Activated CD4-positive, alpha-beta T cell treated with anti-CD3 and anti-CD28 coated beads, Interleukin-2, amount 10 ng/mL, durations not matched to agents 7 days and 5 days (primary cell): ENCODE data around the gene RASA2. TPM values are rescaled to one million over a fixed set of nuclear protein-coding genes. Genes with fewer than 3 reads are reported as not detected.

Experiments
- CTCF ChIA-PET: fragments of 350-600 bp; sonication (Branson Sonifier 250); formaldehyde crosslinking; loops from one replicate; lab custom pipeline; 2021; ENCODE audit warnings: antibody characterized with exemption; lab: Charles Lee
- POLR2A ChIA-PET: fragments of 350-600 bp; sonication (Branson Sonifier 250); formaldehyde crosslinking; loops from one replicate; lab custom pipeline; 2021; ENCODE audit warnings: antibody characterized with exemption; lab: Charles Lee
- DNase-seq: peaks from one replicate; pipeline ENCODE4 v3.0.0-alpha.2; 2020
- H3K27ac Mint-ChIP-seq: one replicate; pipeline ENCODE4 v1.8.0; 2021; ENCODE audit warnings: mild to moderate bottlenecking, moderate library complexity, mixed read lengths
- H3K27me3 Mint-ChIP-seq: one replicate; pipeline ENCODE4 v1.8.0; 2021; ENCODE audit warnings: mixed read lengths
- H3K36me3 Mint-ChIP-seq: one replicate; pipeline ENCODE4 v1.8.0; 2021; ENCODE audit warnings: low read depth, mixed read lengths
- H3K4me1 Mint-ChIP-seq: one replicate; pipeline ENCODE4 v1.8.0; 2021; ENCODE audit warnings: mixed read lengths
- H3K4me3 Mint-ChIP-seq: one replicate; pipeline ENCODE4 v1.8.0; 2021; ENCODE audit warnings: mild to moderate bottlenecking, moderate library complexity, mixed read lengths
- H3K9me3 Mint-ChIP-seq: one replicate; pipeline ENCODE4 v1.8.0; 2021; ENCODE audit warnings: mixed read lengths
- total RNA-seq, 2 experiments: library from RNA; stranded (reverse); gene quantifications; one replicate each; pipeline ENCODE4 v1.2.3, GENCODE V29; 2021

The RASA2 gene
- total RNA-seq, 2 experiments from 2014 or later, result 46.5 to 54.1 TPM

DNA sequence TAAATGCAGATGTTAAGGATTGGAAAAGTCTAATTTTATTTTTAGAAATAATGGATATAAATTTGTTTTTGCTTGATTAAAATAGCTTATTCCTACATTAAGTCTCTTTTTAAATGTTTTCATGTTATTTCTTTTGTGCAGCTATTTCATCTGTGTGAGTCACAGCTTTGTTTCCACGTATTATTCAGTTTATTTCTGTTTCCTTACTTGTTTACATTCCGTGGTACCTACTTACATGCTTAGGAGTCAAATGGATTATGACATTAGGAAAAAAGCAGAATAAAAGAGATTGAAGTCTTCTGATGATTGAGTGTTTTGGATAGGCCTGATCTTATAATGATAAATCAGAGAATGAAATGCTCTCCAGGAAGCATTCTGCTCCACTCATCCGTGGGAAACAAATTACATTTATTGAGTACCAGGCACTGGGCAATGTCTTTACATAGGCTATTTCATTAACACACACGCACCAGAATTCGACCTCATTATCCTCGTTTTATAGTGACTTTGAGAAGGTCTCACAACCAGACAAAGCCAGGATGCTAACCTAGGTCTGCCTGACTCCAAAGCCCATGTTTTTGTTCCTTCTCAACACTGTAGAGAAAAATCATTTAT lies 38.1 kb upstream of the RASA2 start:
- CTCF ChIA-PET, result interaction anchor here (0.8 to 1.3 kb wide), 5 partner anchors 32 to 137 kb away, joined by 3 to 4 read pairs (median 3); no protein-coding TSS in a partner anchor
- peaks cover 5% of the 10 kb centered on the region for H3K4me1 Mint-ChIP-seq
- POLR2A ChIA-PET, result no interaction called here
- no peaks in the 10 kb centered on the region for H3K9me3 Mint-ChIP-seq
- DNase-seq, result no peak
- H3K27me3 Mint-ChIP-seq, result no peaks in the 10 kb centered on the region
- no peak overlapping the region for H3K4me3 Mint-ChIP-seq
- H3K27ac Mint-ChIP-seq, result no peak overlapping the region
- peaks cover 21% of the 10 kb centered on the region for H3K36me3 Mint-ChIP-seq

DNA sequence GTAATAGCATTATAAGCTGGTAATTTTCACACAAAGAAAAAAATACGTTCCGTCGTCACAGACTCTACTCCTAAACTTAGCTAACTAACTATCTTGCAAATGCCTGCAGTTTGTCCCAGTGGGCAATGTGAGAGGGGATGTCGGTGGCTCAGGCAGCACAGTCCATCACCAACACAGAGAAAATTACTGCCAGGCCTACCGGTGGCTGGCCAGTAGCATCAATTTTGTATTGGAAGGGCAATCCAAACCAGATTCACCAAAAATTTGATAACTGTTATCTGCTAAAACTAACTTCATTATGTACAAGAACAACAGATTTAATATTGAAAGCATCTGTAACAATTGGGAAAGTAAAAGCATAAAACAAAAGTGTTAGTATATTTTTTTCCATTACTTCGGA lies 37.4 kb upstream of the RASA2 start:
- no peak for DNase-seq
- Mint-ChIP-seq H3K9me3 (no peaks in the 10 kb centered on the region), H3K27ac (no peak overlapping the region), H3K4me3 (no peak overlapping the region), H3K36me3 (peaks cover 14% of the 10 kb centered on the region), H3K27me3 (no peaks in the 10 kb centered on the region), H3K4me1 (peaks cover 8% of the 10 kb centered on the region)
- CTCF ChIA-PET, result interaction anchor here (1.0 to 1.8 kb wide), 3 partner anchors 8 to 89 kb away, joined by 3 to 7 read pairs (median 4); no protein-coding TSS in a partner anchor
- POLR2A ChIA-PET, result no interaction called here

DNA sequence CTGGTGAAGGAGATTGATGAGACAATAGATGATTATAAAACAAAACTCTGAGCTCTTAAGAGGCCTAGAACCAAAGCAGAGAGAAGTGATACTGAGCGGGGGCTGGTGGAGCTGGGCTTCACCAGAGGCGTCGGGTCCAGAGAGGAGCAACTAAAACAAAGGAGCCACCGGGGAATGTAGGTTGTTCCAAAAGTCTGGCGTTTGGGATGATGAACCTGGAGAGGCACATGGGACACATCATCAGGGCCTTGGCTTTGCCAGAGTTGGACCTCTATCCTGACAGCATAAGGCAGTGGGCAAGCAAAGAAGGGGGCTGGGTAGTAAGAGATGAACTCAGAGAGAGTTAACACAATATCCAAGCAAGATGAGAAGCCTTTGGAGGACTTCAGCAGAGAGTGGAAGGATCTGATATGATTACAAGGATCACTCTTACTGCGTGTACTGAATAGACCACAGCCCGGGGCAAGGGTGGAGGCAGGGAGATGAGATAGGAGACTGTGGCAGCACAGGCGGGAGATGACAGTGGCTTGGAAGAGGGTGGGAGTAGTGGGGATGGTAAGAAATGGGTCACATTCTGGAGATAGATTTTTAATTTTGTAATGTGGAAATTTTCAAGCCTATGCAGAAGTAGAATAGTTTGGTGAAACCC lies 36.0 kb upstream of the RASA2 start:
- H3K4me3 Mint-ChIP-seq, result no peak overlapping the region
- peaks cover 6% of the 10 kb centered on the region for H3K36me3 Mint-ChIP-seq
- no peak for DNase-seq
- ChIA-PET CTCF (interaction anchor here (1.3 to 1.8 kb wide), 2 partner anchors 9 to 143 kb away, joined by 3 to 7 read pairs; no protein-coding TSS in a partner anchor), POLR2A (no interaction called here)
- H3K27ac Mint-ChIP-seq, result no peak overlapping the region
- no peaks in the 10 kb centered on the region for H3K27me3 Mint-ChIP-seq
- H3K4me1 Mint-ChIP-seq, result peaks cover 11% of the 10 kb centered on the region
- H3K9me3 Mint-ChIP-seq, result no peaks in the 10 kb centered on the region

DNA sequence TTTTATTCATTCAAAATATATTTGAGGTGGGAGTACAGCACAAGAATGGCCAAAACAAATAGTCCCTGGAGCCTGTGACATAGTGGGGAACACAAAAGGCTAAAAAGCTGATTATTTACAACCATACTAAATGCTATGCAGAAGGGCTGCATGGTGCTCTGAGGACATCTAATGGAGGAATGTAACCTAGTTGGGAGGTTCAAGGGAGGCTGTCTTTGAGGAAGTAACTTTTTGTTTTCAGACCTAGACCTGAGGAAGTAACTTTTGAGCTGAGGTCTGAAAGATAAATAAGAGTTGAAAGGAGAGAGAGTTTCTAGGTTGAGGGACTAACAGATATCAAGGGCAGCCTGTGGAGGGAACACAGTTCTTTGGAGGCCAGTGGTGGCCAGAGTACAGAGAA lies 34.8 kb upstream of the RASA2 start:
- CTCF ChIA-PET, result interaction anchor here (0.9 to 5.4 kb wide), 18 partner anchors 8 to 197 kb away, joined by 3 to 50 read pairs (median 4); no protein-coding TSS in a partner anchor
- Mint-ChIP-seq H3K4me1 (peaks cover 11% of the 10 kb centered on the region), H3K27ac (no peak overlapping the region), H3K4me3 (no peak overlapping the region), H3K27me3 (no peaks in the 10 kb centered on the region), H3K9me3 (no peaks in the 10 kb centered on the region), H3K36me3 (peaks cover 4% of the 10 kb centered on the region)
- POLR2A ChIA-PET, result interaction anchor here (0.6 to 1.3 kb wide), 2 partner anchors 91 to 149 kb away, joined by 3 to 7 read pairs; no protein-coding TSS in a partner anchor
- DNase-seq, result peak; percentile 73

DNA sequence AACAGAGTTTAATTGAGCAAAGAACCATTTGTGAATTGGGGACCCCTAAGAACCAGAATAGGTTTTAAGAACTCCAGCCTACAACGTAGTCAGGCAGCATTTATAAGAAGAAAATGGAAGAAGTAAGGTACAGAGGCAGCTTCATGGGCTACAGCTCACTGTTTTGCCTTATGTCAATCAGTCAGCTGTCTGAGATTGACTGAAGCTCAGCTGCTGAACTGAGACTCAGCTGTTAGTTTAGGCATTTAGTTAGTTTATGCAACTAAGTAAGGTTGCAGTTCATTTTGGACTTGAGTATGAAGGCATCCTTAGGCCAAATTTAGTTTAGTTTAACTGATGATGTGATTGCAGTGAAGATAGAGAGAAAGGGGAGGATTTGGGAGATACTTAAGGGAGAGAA lies 34.1 kb upstream of the RASA2 start:
- CTCF ChIA-PET, result interaction anchor here (0.6 to 5.4 kb wide), 21 partner anchors 8 to 262 kb away, joined by 3 to 50 read pairs (median 4); no protein-coding TSS in a partner anchor
- peaks cover 11% of the 10 kb centered on the region for H3K4me1 Mint-ChIP-seq
- no peaks in the 10 kb centered on the region for H3K27me3 Mint-ChIP-seq
- H3K27ac Mint-ChIP-seq, result no peak overlapping the region
- POLR2A ChIA-PET, result interaction anchor here (0.6 to 1.3 kb wide), 4 partner anchors 34 to 150 kb away, joined by 3 to 7 read pairs (median 3); partner anchors contain the start of gene RASA2
- H3K9me3 Mint-ChIP-seq, result no peaks in the 10 kb centered on the region
- no peak for DNase-seq
- no peaks in the 10 kb centered on the region for H3K36me3 Mint-ChIP-seq
- H3K4me3 Mint-ChIP-seq, result no peak overlapping the region

DNA sequence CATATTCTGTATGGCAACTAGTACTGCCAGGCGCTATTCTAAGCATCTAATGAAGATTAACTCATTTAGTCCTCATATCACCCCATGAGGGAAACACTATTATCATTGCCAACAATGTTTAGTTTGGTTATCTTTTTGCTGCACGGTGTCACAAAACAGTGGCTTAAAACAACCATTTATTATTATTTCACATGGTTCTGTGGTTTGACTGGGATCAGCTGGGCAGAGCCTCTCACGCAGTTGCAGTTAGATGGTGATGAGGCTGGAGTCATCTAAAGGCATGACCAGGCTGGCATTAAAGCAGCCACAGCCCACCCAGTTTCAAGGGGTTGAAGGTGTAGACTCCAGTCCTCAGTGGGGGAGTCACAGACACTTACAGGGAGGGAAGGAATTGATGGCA lies 32.8 kb upstream of the RASA2 start:
- CTCF ChIA-PET, result interaction anchor here (0.7 to 5.4 kb wide), 14 partner anchors 12 to 793 kb away, joined by 3 to 50 read pairs (median 4); no protein-coding TSS in a partner anchor
- H3K36me3 Mint-ChIP-seq, result no peaks in the 10 kb centered on the region
- H3K4me3 Mint-ChIP-seq, result no peak overlapping the region
- no peaks in the 10 kb centered on the region for H3K27me3 Mint-ChIP-seq
- DNase-seq, result no peak
- no peak overlapping the region for H3K27ac Mint-ChIP-seq
- no peaks in the 10 kb centered on the region for H3K9me3 Mint-ChIP-seq
- peaks cover 11% of the 10 kb centered on the region for H3K4me1 Mint-ChIP-seq
- POLR2A ChIA-PET, result no interaction called here

DNA sequence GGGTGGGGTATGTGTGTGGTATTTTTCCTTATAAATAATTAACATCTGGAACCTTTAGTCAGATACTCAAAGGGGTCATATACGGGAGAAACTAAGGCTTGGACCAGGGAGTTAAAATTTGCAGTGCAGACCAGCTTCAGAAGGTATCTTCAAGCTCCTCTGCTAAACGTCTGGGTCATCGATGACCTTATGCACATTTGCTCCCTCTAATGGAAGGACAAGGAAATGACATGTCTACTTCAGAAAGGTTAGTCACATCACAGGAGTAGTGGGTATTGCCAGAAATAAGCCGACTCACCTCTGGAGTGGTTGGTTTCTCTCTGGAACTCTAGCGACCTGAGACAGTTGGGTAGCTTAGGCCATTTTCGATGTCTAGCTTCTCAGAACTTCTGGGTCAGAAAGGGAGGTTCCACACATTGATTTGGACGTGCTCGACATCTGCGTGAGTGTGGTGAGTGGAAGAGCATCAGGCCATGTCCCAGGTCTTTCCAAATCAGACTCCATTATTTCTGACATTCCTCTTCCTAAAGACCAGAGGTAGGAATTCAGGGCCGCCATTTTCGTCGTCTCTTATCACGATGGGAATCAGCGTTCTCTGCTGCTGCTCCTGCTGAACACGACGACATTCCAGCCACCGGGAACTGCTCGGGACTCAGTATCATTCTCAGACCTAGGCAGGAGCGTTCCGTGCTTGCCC lies 31.8 kb upstream of the RASA2 start:
- H3K9me3 Mint-ChIP-seq, result no peaks in the 10 kb centered on the region
- CTCF ChIA-PET, result interaction anchor here (0.6 to 5.4 kb wide), 25 partner anchors 13 to 342 kb away, joined by 3 to 50 read pairs (median 4); no protein-coding TSS in a partner anchor
- H3K27ac Mint-ChIP-seq, result no peak overlapping the region
- no peaks in the 10 kb centered on the region for H3K36me3 Mint-ChIP-seq
- no peaks in the 10 kb centered on the region for H3K27me3 Mint-ChIP-seq
- H3K4me1 Mint-ChIP-seq, result peaks cover 13% of the 10 kb centered on the region
- DNase-seq, result peak; percentile 42
- no peak overlapping the region for H3K4me3 Mint-ChIP-seq
- POLR2A ChIA-PET, result no interaction called here

DNA sequence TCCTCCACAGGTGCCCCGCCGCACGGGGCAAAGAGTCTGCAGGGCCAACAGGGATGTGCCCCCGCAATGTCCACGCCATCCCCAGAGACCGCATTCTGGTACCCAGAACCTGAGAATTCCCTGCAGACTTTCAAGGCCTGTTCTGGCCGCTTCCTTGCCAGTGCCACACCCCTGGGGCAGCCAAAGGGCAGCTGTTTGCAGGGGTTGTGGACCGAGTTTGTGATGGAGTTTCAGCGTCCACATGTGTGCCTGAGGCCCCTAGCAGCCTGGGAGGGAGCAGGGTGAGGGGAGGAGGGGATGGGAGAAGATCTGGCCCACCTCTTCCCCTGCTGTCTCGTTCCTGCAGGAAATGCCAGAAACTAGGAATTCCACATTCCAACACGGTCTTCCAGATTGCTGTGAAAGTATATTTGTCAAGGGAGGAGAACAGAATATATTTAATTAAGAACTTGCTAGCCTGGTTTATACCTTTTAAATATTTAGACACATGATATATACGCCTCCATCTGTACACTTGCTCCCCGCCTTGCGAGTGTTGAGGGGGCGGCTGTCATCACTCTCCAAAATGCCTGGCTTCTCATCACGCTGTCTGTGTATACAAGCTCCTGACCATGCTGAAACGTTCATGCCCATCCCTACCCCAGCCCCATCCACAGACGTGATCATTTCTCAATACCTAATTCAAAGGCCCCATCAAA lies 31.1 kb upstream of the RASA2 start:
- no peak for DNase-seq
- Mint-ChIP-seq H3K36me3 (no peaks in the 10 kb centered on the region), H3K4me1 (peaks cover 17% of the 10 kb centered on the region), H3K4me3 (no peak overlapping the region), H3K27ac (no peak overlapping the region), H3K9me3 (no peaks in the 10 kb centered on the region), H3K27me3 (no peaks in the 10 kb centered on the region)
- ChIA-PET CTCF (interaction anchor here (0.8 to 5.4 kb wide), 15 partner anchors 14 to 224 kb away, joined by 3 to 50 read pairs (median 4); partner anchors contain the start of gene PXYLP1), POLR2A (no interaction called here)

DNA sequence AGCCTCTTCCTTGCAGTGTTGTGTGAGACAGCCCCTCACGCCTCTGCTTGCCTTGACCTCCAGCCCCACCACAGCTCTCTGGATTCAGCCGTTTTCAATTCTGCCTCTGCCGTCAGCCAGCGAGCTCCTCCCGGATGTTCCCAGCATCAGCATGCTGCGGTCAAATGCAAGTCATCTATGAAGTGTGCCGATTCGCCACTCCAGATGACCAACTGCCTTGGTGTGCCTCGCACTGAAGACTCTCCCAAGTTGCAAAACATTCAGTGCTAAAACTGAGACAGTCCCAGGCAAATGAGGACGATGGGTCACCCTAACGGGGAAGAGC lies 30.6 kb upstream of the RASA2 start:
- DNase-seq, result no peak
- no peak overlapping the region for H3K27ac Mint-ChIP-seq
- H3K9me3 Mint-ChIP-seq, result no peaks in the 10 kb centered on the region
- H3K27me3 Mint-ChIP-seq, result no peaks in the 10 kb centered on the region
- no peak overlapping the region for H3K4me3 Mint-ChIP-seq
- CTCF ChIA-PET, result interaction anchor here (0.6 to 5.4 kb wide), 5 partner anchors 15 to 225 kb away, joined by 3 to 40 read pairs (median 4); partner anchors contain the start of gene PXYLP1
- peaks cover 17% of the 10 kb centered on the region for H3K4me1 Mint-ChIP-seq
- H3K36me3 Mint-ChIP-seq, result no peaks in the 10 kb centered on the region
- POLR2A ChIA-PET, result no interaction called here

DNA sequence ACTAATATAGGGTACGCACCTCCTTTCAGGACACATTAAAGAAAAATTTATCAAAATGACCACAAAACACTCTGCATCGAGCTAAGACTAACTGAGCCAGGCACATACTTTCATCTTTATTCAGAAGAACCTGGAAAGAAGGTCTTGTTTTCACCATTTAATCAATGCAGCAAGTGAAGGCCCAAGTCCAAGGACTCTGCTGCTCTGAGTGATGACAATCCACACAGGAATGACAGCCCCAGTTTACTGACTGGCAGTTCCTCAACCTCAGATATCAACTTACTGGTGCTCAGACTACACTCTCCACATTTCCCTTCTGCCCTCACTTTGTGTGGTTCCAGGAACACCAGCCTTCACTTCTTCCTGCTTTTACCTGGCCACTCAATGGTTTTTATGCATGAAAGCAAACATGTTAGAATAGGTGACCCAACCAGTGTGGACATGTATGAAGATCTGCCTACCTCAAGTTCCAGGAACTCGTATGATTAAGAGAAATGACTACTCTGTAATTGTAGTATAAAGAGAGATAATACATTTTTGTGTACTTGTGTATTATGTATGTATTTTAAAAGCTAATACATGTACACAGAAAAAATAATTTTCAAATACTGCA lies 29.1 kb upstream of the RASA2 start:
- H3K27me3 Mint-ChIP-seq, result no peaks in the 10 kb centered on the region
- POLR2A ChIA-PET, result no interaction called here
- DNase-seq, result no peak
- CTCF ChIA-PET, result interaction anchor here (0.7 to 1.2 kb wide), 2 partner anchors 146 to 199 kb away, joined by 3 to 7 read pairs; no protein-coding TSS in a partner anchor
- H3K36me3 Mint-ChIP-seq, result no peaks in the 10 kb centered on the region
- H3K9me3 Mint-ChIP-seq, result no peaks in the 10 kb centered on the region
- no peak overlapping the region for H3K4me3 Mint-ChIP-seq
- H3K4me1 Mint-ChIP-seq, result peaks cover 26% of the 10 kb centered on the region
- H3K27ac Mint-ChIP-seq, result no peak overlapping the region

DNA sequence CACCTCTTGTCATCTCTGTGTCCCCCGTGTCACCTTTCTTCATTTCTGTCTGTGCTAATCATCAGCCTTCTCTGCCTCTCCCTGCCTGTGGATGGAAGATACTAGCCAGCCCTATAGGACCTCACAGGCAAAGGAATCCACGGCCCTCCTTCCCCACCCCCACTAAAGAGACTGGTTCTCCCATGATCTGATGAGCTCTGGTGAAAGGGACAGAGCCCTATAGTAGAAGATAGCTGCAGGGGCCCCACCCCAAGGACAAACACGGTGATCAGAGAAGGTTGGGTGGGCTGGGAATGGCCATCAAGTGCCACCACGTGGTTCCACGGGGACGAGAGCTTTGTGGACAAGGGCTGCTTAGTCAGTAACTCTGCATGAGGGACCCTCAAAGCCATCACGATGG lies 27.8 kb upstream of the RASA2 start:
- no peak for DNase-seq
- Mint-ChIP-seq H3K27ac (peak overlapping the region; percentile 64), H3K9me3 (peaks cover under 1% of the 10 kb centered on the region), H3K4me3 (no peak overlapping the region), H3K4me1 (peaks cover 26% of the 10 kb centered on the region), H3K36me3 (no peaks in the 10 kb centered on the region), H3K27me3 (no peaks in the 10 kb centered on the region)
- ChIA-PET CTCF (interaction anchor here (0.8 to 2.6 kb wide), 18 partner anchors 12 to 459 kb away, joined by 3 to 12 read pairs (median 4); no protein-coding TSS in a partner anchor), POLR2A (no interaction called here)
